GM12878 (cell line): ENCODE results near the gene YIF1B. TPM values are rescaled to one million over a fixed set of nuclear protein-coding genes. Genes with fewer than 3 reads are reported as not detected.

ENCODE experiments used
- ATAC-seq: fragments of 200-7000 bp; cut with Tn5 transposase; 3 replicates; pipeline ENCODE4 v1.9.1; 2020; ENCODE audit warnings: mild to moderate bottlenecking, moderate library complexity
- BruUV-seq: library from RNA; stranded (reverse); fragments of 400-500 nt; replicated peaks from 2 replicates; lab custom pipeline; 2021; lab: Mats Ljungman, UMichigan
- CTCF ChIA-PET: fragments of 300-600 bp; sonication (Branson Sonifier 250); formaldehyde crosslinking; extraction: SDS; loops from one replicate; lab custom pipeline; 2021; ENCODE audit warnings: inconsistent platforms; lab: Yijun Ruan, JAX
- POLR2A ChIA-PET: fragments of 350-600 bp; formaldehyde crosslinking; extraction: SDS; loops from one replicate; lab custom pipeline; 2021; ENCODE audit warnings: inconsistent platforms; lab: Charles Lee
- RAD21 ChIA-PET: fragments of 300-600 bp; sonication (Branson Sonifier 250); formaldehyde crosslinking; loops from one replicate; lab custom pipeline; 2023; ENCODE audit warnings: antibody characterized with exemption; ENCODE audit not compliant: unreplicated experiment; lab: Charles Lee
- SMC1A ChIA-PET: fragments of 300-600 bp; sonication (Branson Sonifier 250); formaldehyde crosslinking; loops from one replicate; lab custom pipeline; 2023; ENCODE audit not compliant: unreplicated experiment, uncharacterized antibody; lab: Charles Lee
- DNase-seq: peaks from one replicate; pipeline ENCODE4 v3.0.0-alpha.2; 2011; ENCODE audit warnings: low read depth, low spot score
- FAIRE-seq: peaks from 3 replicates; lab custom pipeline; 2011; peaks lifted over from hg19 to GRCh38; lab: Jason Lieb, UNC
- H2AFZ ChIP-seq: 2 replicates; pipeline ENCODE4 v1.6.0; 2011; ENCODE audit warnings: low read depth, low read length, control low read depth; ENCODE audit not compliant: control insufficient read depth
- H3K27ac ChIP-seq: 2 replicates; pipeline ENCODE4 v1.5.1; 2011; ENCODE audit warnings: control low read depth; ENCODE audit not compliant: control insufficient read depth, insufficient read depth
- H3K27me3 ChIP-seq, 2 experiments: replicated peaks in 1 of 2; 2 replicates each; pipeline versions ENCODE4 v1.6.0 to v1.6.1; 2011; ENCODE audit warnings: low read length in 1 of 2; ENCODE audit not compliant: control insufficient read depth in 2 of 2, insufficient read depth in 2 of 2
- H3K36me3 ChIP-seq, 2 experiments: 2 replicates each; pipeline ENCODE4 v1.5.1; 2011; ENCODE audit warnings: low read length in 1 of 2; ENCODE audit not compliant: control insufficient read depth in 2 of 2, insufficient read depth in 2 of 2
- H3K4me1 ChIP-seq: 2 replicates; pipeline ENCODE4 v1.6.1; 2011; ENCODE audit warnings: mild to moderate bottlenecking, low read length, moderate library complexity, mixed read lengths; ENCODE audit not compliant: control insufficient read depth, insufficient read depth
- H3K4me2 ChIP-seq: 2 replicates; pipeline ENCODE4 v1.6.0; 2011; ENCODE audit warnings: control low read depth; ENCODE audit not compliant: control insufficient read depth, insufficient read depth
- H3K4me3 ChIP-seq: fragments of 200-600 bp; sonication (generic); 2 replicates; pipeline ENCODE4 v1.5.1; 2016
- H3K79me2 ChIP-seq: 2 replicates; pipeline ENCODE4 v1.6.0; 2011; ENCODE audit warnings: low read length; ENCODE audit not compliant: control insufficient read depth, insufficient read depth
- H3K9ac ChIP-seq: 2 replicates; pipeline ENCODE4 v1.8.0; 2011; ENCODE audit warnings: low read length, control low read depth, mixed read lengths; ENCODE audit not compliant: control insufficient read depth, insufficient read depth
- H3K9me3 ChIP-seq: replicated peaks from 3 replicates; pipeline ENCODE4 v1.5.1; 2011; ENCODE audit warnings: mild to moderate bottlenecking, low read length; ENCODE audit not compliant: control insufficient read depth, insufficient read depth
- H4K20me1 ChIP-seq: 2 replicates; pipeline ENCODE4 v1.6.0; 2011; ENCODE audit not compliant: control insufficient read depth, insufficient read depth
- ATF7 ChIP-seq: fragments of 450-650 bp; IDR thresholded peaks from 2 replicates; pipeline ENCODE4 v1.6.1; 2016; ENCODE audit warnings: low read depth, mild to moderate bottlenecking
- CREB1 ChIP-seq: IDR thresholded peaks from 2 replicates; pipeline ENCODE4 v1.6.1; 2012; ENCODE audit warnings: low read depth, mild to moderate bottlenecking, inconsistent platforms
- RAD51 ChIP-seq: fragments of 450-650 bp; IDR thresholded peaks from 2 replicates; pipeline ENCODE4 v1.6.1; 2016; ENCODE audit warnings: moderate library complexity, mild to moderate bottlenecking, inconsistent platforms
- WGBS: methylation state at CpG from one replicate; pipeline ENCODE4 v1.1.6; 2016; ENCODE audit warnings: low lambda C conversion rate; ENCODE audit not compliant: insufficient replicate concordance, insufficient coverage; ENCODE audit errors: missing lambda C conversion rate; 5-methylcytosine and 5-hydroxymethylcytosine counted together
- in situ Hi-C: fragments of 300-500 bp; cut with MboI; formaldehyde crosslinking; loops from 9 replicates; pipeline ENCODE4 v1.14.3; 2018; ENCODE audit warnings: mixed read lengths
- intact Hi-C: fragments of 100-400 bp; cut with micrococcal nuclease; formaldehyde crosslinking; loops from one replicate; pipeline ENCODE4 v1.14.2; 2022; ENCODE audit not compliant: unreplicated experiment
- polyA plus RNA-seq, 11 experiments: library from polyadenylated mRNA; depleted of rRNA in 4 of 11; unstranded in 6 of 11; stranded (reverse) in 5 of 11; fragments of >200 nt; fragmentation: Nextera tagmentation in 4 of 11; fragmentation: Illumina TruSeq in 1 of 11; extraction: Ambion mirVana in 4 of 11; extraction: Trizol in 1 of 11; gene quantifications; 1 replicate in 1 of 11; 2 replicates in 10 of 11; pipeline versions ENCODE4 v1.2.1 to v1.2.3, GENCODE V29; 2011 to 2016; ENCODE audit warnings: inconsistent platforms in 2 of 11, missing spikeins in 2 of 11, low read depth in 1 of 11
- total RNA-seq, 4 experiments: library from RNA; depleted of rRNA in 3 of 4; stranded (reverse); fragments of >200 nt in 3 of 4; fragmentation: Illumina TruSeq in 1 of 4; extraction: Trizol in 1 of 4; gene quantifications; 2 replicates each; pipeline versions ENCODE4 v1.2.1 to v1.2.3, GENCODE V29; 2013 to 2021
- TF ChIP-seq, protein P1 (sequence below): fragments of 450-650 bp; formaldehyde crosslinking; IDR thresholded peaks from 2 replicates; pipeline ENCODE4 v1.4.0; 2020; ENCODE audit warnings: mild to moderate bottlenecking, moderate library complexity

The YIF1B gene
- total and polyA plus RNA-seq, 10 of the 15 experiments (the other 5 are each of a cell fraction or from before 2014, with no cell fraction given) = 1.3 to 106 (median 53.5) TPM

GRCh38 chr19:38307597-38307996 lies 8.2 kb downstream of the YIF1B start:
- POLR2A ChIA-PET = no interaction called here
- Histone ChIP-seq H3K36me3 (peaks cover 0 to 11% of the 10 kb centered on the region in 2 experiments; a peak in 3 of 4 replicates), H3K4me1 (no peaks in the 10 kb centered on the region), H3K79me2 (no peaks in the 10 kb centered on the region), H3K4me3 (no peak overlapping the region), H4K20me1 (no peaks in the 10 kb centered on the region), H3K4me2 (no peak overlapping the region), H3K9me3 (no peaks in the 10 kb centered on the region), H3K27me3 (no peaks in the 10 kb centered on the region), H2AFZ (no peak overlapping the region), H3K9ac (no peak overlapping the region), H3K27ac (no peak overlapping the region)
- no peak for FAIRE-seq
- BruUV-seq = no TSS peak
- intact Hi-C loops (no loop called here), in situ Hi-C loops (no loop called here)
- ATAC-seq = no peak
- RAD21 ChIA-PET = no interaction called here
- CTCF ChIA-PET = no interaction called here
- WGBS = 86% methylated on average over 8 of the region's 8 CpGs
- no peak for DNase-seq
- SMC1A ChIA-PET = no interaction called here
- TF ChIP-seq, protein P1, sequence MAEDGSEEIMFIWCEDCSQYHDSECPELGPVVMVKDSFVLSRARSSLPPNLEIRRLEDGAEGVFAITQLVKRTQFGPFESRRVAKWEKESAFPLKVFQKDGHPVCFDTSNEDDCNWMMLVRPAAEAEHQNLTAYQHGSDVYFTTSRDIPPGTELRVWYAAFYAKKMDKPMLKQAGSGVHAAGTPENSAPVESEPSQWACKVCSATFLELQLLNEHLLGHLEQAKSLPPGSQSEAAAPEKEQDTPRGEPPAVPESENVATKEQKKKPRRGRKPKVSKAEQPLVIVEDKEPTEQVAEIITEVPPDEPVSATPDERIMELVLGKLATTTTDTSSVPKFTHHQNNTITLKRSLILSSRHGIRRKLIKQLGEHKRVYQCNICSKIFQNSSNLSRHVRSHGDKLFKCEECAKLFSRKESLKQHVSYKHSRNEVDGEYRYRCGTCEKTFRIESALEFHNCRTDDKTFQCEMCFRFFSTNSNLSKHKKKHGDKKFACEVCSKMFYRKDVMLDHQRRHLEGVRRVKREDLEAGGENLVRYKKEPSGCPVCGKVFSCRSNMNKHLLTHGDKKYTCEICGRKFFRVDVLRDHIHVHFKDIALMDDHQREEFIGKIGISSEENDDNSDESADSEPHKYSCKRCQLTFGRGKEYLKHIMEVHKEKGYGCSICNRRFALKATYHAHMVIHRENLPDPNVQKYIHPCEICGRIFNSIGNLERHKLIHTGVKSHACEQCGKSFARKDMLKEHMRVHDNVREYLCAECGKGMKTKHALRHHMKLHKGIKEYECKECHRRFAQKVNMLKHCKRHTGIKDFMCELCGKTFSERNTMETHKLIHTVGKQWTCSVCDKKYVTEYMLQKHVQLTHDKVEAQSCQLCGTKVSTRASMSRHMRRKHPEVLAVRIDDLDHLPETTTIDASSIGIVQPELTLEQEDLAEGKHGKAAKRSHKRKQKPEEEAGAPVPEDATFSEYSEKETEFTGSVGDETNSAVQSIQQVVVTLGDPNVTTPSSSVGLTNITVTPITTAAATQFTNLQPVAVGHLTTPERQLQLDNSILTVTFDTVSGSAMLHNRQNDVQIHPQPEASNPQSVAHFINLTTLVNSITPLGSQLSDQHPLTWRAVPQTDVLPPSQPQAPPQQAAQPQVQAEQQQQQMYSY (CRISPR knock-in tag) = no peak

- Histone ChIP-seq H3K79me2 (no peaks in the 10 kb centered on the region), H3K4me3 (no peak overlapping the region), H2AFZ (no peak overlapping the region), H3K4me2 (no peak overlapping the region), H3K27me3 (no peaks in the 10 kb centered on the region), H3K9ac (no peak overlapping the region), H4K20me1 (no peaks in the 10 kb centered on the region), H3K27ac (no peak overlapping the region), H3K36me3 (peaks cover 0 to 11% of the 10 kb centered on the region in 2 experiments; a peak in 3 of 4 replicates), H3K4me1 (no peaks in the 10 kb centered on the region), H3K9me3 (no peaks in the 10 kb centered on the region)
- ATAC-seq (no peak), FAIRE-seq (no peak), DNase-seq (no peak)
- WGBS = 92% methylated on average over 4 of the region's 4 CpGs
- intact Hi-C loops = no loop called here
- SMC1A ChIA-PET = no interaction called here
- POLR2A ChIA-PET = no interaction called here
- RAD21 ChIA-PET = no interaction called here
- BruUV-seq = no TSS peak
- CTCF ChIA-PET = no interaction called here
- in situ Hi-C loops = no loop called here
- TF ChIP-seq RAD51 = no peak
- TF ChIP-seq CREB1 = no peak
- no peak for TF ChIP-seq ATF7
Observed at GRCh38 chr19:38307076-38307475, 8.7 kb downstream of the YIF1B start.
